GM23248 (cell line): ENCODE results near the gene RGL1.

ENCODE experiments used
- EZH2 ChIP-seq: fragments of 200-600 bp; sonication (generic); IDR thresholded peaks from 2 replicates; pipeline ENCODE4 v1.6.1; 2018; ENCODE audit warnings: antibody characterized with exemption, mild to moderate bottlenecking; ENCODE audit not compliant: insufficient read depth, poor library complexity, severe bottlenecking
- EZH2phosphoT487 ChIP-seq: fragments of 200-600 bp; sonication (generic); IDR thresholded peaks from 2 replicates; pipeline ENCODE4 v1.6.1; 2018; ENCODE audit warnings: antibody characterized with exemption, moderate library complexity, mild to moderate bottlenecking, low read depth; ENCODE audit not compliant: insufficient read depth

DNA sequence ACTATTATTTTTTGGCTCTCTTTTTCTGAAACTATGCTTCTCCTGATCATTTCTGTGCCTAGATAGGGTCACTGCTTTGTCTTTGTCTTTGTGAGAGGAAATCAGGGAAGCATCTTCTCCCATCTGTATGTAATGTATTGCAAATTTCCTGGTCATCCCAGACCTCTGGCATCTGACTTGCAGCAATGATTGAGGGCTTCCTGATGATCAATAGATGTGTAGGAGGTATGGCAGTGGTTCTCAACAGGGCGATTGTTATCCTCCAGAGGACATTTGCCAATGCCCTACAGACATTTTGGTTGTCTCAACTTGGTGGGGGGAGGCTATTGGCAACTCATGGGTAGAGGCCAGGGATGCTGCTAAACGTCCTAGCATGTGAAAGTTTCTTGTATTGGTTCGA lies 64.7 kb downstream of the RGL1 start:
- TF ChIP-seq EZH2phosphoT487 (no peak), EZH2 (no peak)
